C4-2B (cell line): Measurements from ENCODE around the gene FOXN3.

Experiments used
- H3K27ac ChIP-seq: fragments of 450-650 bp; 2 replicates; pipeline ENCODE4 v1.5.1; 2017
- CTCF ChIP-seq: fragments of 450-650 bp; conservative IDR thresholded peaks from 2 replicates; pipeline ENCODE4 v1.5.1; 2017; ENCODE audit warnings: mild to moderate bottlenecking
- ZFX ChIP-seq: fragments of 450-650 bp; IDR thresholded peaks from 2 replicates; pipeline ENCODE4 v1.6.1; 2017

The FOXN3 gene

DNA sequence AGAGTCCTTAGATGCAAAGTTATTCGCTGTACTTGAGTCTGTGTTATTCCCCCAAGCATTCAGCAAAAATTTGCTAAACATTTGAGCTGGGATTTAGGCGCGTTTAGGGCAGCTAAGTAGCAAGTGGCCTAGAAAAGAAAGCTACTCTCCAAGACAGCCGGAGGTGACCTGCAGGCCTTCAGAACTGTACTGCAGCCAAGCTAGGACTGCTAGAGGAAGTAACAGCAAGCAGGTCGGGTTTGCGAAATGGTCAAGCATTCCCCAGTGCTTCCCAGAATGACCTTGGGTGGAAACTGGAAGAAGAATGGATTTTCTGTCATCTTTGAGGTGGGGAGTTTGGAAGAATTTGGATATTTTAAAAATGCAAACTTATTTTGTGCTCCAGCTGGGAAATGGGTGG is 287.5 kb downstream of the FOXN3 start:
- no peak for TF ChIP-seq CTCF
- no peak for TF ChIP-seq ZFX
- H3K27ac ChIP-seq, result no peak overlapping the region

DNA sequence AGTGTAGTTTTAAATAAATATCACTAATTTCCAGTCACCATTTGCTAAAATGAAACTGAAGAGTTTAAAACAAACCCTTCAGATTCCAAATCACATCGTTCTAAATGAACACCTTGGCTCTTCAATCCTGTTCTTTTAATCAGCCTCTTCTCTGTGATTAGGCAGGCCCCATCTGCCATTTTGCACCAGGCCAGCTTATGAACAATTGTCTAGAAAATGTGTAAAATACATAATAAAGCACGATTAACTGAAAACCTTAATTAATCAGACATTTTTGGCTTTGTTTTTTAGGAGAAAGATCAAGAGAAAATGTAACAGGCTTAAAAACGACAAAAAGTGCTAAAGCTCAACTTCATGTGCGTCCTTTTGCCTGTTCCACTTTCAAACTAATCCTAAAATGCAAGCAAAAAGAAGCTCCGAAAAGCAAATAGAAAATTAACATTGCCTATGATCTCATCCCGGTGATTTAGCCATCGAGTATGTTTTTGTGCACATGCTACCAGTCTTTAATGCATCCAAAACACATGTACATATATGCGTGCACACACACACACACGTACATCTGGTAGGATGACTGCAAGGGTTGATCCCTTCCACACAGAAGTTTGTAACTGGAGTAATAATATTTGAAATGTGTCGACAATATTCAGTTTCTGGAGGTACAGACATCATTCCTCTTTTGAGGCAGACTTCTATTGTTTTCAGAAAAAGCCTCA is 288.6 kb downstream of the FOXN3 start:
- H3K27ac ChIP-seq, result no peak overlapping the region
- no peak for TF ChIP-seq ZFX
- TF ChIP-seq CTCF, result no peak

GRCh38 chr14:89126461-89126860 is 290.6 kb downstream of the FOXN3 start:
- TF ChIP-seq CTCF, result no peak
- no peak for TF ChIP-seq ZFX

DNA sequence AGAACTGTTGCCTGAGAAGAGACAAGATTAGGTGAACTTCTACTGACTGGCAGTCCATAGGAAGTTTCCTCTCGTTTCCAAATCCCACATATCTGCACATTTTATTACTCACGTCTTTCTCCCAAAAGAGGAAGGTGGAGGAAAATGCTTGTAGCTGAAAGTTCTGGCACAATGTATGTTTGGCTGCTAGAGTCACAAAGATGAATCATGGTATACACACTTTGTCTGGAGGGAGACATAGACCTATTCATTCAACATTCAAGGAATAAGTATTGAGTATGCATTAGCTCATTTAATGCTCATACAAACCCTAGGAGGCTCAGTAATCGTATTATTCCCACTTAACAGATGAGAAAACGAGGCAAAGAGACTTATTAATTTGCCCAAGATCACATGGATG is 291.8 kb downstream of the FOXN3 start:
- no peak for TF ChIP-seq CTCF
- TF ChIP-seq ZFX, result no peak
- no peak overlapping the region for H3K27ac ChIP-seq

More at GRCh38 chr14:89126461-89126860, 290.6 kb downstream of the FOXN3 start:
- no peak overlapping the region for H3K27ac ChIP-seq

DNA sequence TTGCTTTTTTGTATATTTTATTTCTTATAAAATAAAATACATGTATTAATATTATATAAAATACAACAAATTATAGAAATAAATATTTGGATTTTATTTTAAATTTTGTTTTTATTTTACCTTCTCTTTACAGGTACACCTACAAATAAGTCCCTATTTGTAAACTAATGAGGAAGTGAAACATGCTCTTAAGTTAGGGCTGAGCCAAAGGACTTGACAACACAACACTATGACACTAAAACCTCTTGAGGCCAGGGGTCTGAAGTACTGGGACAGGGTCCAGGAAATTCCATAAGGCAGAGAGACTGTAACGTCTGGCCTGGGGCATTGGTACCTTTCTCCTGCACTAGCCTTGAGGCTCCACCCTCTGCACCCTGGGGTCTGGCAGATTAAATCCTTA is 293.2 kb downstream of the FOXN3 start:
- H3K27ac ChIP-seq, result no peak overlapping the region
- TF ChIP-seq ZFX (no peak), CTCF (no peak)

DNA sequence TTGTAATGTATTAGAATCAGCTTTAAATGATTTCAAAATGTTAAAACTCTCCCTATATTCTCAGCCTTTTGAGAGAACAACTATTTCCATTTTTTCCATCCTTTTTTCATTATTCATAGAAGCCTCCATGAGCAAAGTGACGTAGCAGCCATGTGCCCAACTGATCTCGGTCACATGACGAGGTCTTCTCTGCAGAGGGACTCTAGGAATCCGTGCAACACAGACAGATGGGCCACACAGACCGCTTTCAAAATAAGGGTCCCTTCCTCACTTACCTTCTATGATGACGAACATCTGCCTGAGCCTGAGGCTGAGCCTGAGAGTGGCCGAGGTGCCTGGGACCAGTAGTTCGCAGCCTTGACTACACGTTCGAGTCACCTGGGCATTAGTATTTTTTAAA is 293.8 kb downstream of the FOXN3 start:
- TF ChIP-seq ZFX (no peak), CTCF (no peak)
- H3K27ac ChIP-seq, result no peak overlapping the region

DNA sequence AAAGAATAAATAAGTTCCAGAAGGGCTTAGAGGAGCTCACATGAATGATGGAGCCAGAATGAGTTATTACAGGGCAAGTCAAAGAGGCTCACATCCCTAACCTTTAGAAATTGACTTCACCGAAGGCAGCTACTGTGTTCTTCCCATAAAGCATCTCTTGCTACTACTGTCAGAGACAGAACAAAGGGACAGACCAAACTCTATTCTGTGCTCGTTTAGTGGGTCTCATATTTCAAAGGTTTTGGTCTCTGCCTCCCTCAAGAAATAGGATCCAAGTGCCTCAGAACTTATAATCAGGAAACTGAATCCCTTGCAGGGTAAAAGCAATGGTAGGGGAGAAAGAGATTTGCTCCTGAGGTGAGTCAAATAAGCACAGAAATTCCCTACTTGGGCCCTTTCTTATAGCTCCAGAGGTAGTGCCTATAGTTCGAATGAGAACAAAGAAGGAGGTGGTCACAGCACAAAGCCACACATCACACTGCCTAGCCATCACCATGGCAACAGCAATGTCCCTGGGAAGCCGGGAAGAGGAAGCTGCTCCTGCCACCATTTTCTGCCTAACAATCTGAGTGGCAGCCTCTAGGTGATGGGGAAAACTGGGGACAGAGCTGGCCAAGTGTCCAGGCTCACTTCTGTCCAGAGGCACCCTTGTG is 294.9 kb downstream of the FOXN3 start:
- TF ChIP-seq ZFX (no peak), CTCF (no peak)
- H3K27ac ChIP-seq, result no peak overlapping the region
